ENCODE results near the gene SLC35E3. TPM values are rescaled to one million over a fixed set of nuclear protein-coding genes. Genes with fewer than 3 reads are reported as not detected.

The SLC35E3 gene
- polyA plus RNA-seq, 3 donors = 16.7 to 23.2 (median 18.0) TPM

DNA sequence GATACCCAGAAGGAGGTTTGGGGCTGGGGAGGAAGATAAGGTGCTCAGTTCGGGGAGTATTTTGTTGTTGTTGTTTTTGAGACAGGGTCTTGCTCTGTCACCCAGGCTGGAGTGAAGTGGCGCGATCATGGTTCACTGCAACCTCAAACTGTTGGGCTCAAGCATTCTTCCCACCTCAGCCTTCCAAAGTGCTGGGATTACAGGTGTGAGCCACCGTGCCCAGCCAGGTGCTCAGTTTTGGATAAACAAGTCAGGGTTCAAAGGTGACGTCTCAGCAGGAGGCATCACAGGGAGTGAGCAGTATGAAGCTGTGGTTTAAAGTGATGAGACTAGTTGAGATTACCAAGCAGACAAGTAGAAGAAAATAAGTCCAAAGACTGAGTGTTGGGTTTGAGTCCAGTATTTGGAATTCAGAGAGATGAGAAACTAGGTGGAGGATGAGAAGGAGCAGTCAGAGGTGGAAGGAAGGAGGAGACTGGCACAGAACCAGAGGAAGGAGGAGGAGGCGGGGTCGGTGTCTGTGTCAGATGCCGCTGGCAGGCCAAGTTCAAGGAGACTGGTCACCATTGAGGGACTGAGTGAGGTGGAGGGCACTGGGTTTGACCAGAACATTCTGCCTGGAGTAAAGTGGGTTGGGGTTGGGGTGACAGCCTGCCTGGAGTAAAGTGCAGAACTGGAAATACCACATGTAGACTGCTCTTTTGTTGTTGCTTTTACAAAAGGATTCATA is 16.1 kb downstream of the SLC35E3 start:
- DNase-seq (ENCODE audit: extremely low read depth in 1 of 11, low read depth in 9 of 11, low spot score in 4 of 11) = no peak

DNA sequence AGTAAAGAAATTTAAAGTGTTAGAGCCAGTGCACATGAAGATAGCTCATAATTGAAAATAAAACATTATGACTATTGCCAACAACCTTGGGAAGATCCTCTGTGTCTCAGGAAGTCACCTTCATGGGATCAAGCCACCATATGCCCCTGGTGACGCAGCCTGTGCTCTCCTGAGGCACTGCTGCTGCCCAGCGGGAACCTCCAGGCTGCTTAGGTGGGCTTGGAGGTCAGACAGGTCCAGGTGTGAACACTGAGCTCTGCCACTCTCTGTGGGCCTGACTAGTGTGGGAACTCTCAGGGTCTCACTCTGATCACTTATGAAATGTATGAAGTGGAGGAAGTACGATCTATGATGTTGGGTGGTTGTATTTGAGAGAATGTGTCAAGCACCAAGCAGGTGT is 16.7 kb downstream of the SLC35E3 start:
- no peak for DNase-seq (ENCODE audit: extremely low read depth in 1 of 11, low read depth in 9 of 11, low spot score in 4 of 11)

DNA sequence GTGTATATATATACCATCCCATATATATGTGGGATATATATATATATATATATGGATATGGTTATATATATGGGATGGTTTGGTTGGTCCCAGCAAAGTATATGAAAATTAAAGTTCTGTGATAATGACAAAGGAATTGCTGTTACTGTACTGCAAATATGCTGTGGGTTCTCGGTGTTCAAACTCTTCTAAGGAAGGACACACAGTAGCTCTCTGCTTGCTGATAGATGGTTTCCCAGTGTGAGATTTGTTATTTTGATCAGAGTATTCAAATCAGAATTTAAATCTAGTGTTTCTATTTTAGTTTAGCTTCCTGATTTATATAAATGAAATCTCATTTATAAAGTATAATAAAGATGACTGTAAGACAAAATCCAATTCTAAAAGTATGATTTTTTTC is 19.7 kb downstream of the SLC35E3 start:
- no peak for DNase-seq (ENCODE audit: extremely low read depth in 1 of 11, low read depth in 9 of 11, low spot score in 4 of 11)

DNA sequence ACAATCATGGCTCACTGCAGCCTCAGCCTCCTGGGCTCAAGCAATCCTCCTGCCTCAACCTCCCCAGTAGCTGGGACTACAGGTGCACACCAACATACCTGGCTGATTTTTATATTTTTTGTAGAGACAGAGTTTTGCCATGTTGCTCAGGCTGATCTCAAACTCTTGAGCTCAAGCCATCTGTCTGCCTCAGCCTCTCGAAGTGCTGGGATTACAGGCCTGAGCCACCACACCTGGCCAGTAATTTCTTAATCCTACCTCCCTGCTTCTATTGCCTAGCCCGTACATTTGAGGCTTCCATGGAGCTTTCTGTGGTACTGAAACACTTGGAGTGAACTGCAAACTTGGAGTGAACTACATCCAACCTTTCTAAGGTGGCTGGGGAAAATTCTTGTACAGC is 20.7 kb downstream of the SLC35E3 start:
- DNase-seq (ENCODE audit: extremely low read depth in 1 of 11, low read depth in 9 of 11, low spot score in 4 of 11) = no peak

DNA sequence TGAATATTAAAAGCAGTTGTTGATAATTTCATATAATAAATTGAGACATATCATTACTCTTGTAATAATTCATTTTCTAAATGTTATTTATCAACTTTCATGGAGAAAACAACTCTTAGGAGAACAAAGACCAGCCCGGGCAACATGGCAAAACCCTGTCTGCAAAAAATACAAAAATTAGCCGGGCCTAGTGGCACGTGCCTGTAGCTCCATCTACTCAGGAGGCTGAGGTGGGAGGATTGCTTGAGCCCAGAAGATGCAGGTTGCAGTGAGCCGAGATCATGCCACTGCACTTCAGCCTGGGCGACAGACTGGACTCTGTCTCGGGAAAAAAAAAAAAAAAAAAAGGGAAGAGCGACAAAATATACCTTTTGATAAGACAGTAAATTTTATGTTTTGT is 21.2 kb downstream of the SLC35E3 start:
- no peak for DNase-seq (ENCODE audit: extremely low read depth in 1 of 11, low read depth in 9 of 11, low spot score in 4 of 11)

DNA sequence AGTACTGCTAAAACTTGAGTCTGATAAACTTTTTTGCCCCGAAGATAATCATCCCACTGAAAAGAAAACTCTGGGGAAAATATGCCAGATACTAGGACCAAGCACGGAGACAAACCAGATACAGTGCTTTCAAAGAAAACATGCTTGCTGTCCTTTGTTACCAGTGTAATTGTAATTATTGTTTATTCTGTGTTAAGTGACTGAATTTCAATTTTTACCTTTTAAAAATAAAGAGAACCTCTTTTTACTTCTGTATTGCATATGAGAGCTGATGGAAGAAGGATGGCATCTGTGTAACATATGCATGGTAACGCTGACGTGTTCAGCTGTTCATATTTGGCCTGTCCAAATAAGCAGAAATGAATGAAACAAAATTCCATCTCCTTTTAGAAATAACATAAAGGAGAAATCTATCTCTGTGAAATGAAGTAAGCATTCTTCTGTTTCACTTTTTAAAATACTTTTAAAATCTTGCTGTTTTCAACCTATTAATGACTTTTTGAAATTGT is 22.5 kb downstream of the SLC35E3 start:
- no peak for DNase-seq (ENCODE audit: extremely low read depth in 1 of 11, low read depth in 9 of 11, low spot score in 4 of 11)

DNA sequence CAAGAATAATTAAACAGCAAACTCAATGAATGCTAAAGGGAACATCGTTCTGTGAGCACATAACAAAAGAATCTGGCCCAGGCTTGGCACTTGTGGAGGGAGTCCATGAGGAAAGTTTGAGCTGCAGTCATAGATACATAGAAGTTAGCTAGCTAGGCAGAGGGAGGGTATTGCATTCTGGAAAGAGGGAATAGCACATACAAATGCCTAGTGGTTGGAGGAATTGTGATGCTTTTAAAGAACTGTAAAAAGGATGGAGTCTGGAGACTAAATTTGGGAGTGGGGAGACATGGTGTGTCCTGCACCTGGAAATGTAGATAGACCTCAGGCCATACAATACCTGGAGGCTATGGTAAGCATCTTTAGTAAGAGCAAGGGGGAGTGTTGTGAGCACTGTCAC is 24.0 kb downstream of the SLC35E3 start:
- no peak for DNase-seq (ENCODE audit: extremely low read depth in 1 of 11, low read depth in 9 of 11, low spot score in 4 of 11)

DNA sequence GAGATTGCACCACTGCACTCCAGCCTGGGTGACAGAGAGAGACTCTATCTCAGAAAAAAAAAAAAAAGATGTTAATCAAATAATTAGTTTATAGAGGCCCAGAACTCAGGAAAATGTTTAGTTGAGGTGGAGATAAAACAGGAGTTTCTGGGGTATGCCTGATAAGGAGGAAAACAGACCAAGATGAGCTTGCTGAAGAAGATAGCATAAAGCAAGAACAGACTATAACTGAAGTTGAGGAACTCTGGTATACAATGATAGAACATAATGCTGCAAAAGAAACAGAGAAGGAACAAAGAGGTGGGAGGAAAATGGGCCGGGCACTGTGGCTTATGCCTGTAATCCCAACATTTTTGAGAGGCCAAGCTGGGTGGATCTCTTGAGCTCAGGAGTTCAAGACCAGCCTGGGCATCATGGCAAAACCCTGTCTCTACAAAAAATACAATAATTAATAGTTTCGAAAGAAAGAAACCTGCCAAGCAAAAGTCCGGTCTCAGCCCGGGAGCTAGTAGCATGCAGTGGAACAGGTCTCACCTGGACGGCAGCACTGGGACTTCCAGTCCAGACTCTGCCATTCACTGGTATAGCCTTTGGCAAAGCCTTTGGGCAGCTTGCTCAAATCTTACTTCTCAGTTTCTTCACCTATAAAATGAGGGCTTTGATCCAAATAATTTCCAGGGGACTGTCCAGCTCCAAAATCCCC is 25.4 kb downstream of the SLC35E3 start:
- DNase-seq (ENCODE audit: extremely low read depth in 1 of 11, low read depth in 9 of 11, low spot score in 4 of 11) = no peak

DNA sequence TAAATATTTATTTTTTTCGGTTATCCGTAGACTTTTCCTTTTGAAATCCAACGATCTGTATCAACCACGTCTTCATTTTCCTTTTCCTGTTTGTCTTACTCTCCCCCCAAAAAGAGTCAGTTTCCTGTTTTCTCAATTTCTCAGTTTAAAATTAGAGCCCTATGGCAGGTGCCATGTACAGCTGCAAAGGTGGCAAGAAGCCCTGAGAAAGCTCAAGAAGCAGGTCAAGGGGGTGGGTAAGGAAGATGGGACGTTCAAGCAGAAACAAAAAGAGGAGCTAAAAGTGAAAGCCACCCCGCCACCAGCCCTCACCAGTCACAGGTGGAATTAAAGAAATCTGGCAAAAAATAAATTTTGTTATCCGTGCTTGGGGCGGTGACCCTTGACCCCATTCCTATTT is 26.7 kb downstream of the SLC35E3 start:
- DNase-seq (ENCODE audit: extremely low read depth in 1 of 11, low read depth in 9 of 11, low spot score in 4 of 11) = no peak

DNA sequence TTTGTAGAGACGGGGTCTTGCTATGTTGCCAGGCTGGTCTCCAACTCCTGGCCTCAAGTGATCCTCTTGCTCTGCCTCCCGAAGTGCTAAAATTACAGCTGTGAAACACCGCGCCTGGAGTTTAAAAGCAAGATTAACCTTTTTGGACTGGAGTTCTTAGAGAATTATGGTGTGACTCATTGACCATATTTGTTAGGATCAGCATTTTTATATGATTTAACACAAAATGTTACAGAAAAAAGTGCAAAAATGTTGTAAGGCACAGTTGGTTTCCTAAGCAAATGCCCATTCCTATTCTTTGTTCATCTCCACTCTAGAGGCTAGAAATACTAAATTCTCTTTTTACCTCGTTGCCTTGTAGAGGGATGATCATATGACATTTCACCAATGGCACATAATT is 27.6 kb downstream of the SLC35E3 start:
- DNase-seq (ENCODE audit: extremely low read depth in 1 of 11, low read depth in 9 of 11, low spot score in 4 of 11) = no peak

DNA sequence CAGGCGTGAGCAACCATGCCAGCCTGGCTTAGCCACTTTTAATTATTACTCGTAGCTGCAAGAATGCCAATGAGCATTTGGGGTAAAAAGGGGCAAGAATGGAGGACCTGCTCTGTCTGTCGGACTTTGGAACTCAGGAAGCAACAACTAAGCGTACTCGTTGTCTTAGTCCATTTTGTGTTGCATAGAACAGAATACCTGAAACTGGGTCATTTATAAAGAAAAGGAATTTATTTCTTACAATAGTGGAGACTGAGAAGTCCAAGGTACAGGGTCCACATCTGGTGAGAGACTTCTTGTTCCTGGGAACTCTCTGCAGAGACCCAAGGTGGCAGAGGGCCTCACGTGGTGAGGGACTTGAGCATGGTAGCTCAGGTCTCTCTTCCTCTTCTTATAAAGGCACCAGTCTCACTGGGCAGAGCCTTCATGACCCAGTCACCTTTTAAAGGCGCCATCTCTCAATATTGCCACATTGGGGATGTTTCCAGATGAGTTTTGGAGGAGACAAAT is 29.2 kb downstream of the SLC35E3 start:
- DNase-seq (ENCODE audit: extremely low read depth in 1 of 11, low read depth in 9 of 11, low spot score in 4 of 11) = no peak

DNA sequence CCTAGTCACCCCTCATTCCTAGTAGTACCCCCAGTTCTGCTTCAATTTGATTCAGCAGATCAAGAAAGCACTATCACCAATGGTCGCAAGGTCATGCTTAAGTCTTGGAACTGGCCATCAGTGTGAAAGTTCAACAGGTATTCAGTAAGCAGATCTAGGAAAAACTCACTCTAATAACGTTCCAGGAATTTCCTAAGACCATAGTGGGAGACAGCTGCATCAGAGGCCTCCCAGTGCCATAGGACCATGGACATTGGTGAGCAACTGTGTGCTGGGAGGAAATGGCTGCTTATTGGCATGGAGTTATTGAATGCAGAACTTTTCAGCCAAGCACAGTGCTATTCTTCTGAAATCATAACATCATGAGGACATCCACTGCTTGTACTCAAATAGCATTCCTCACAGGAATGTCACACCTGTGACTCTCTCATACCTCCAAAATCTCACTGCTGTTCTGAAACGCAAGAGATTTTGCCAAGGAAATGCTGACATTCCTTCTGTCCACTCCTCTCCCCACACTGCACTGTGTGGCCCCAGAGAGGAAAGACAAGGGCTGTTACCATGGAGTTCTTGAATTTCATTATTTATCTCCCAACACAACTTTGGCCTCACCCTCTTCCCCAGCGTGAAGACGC is 31.1 kb downstream of the SLC35E3 start:
- no peak for DNase-seq (ENCODE audit: extremely low read depth in 1 of 11, low read depth in 9 of 11, low spot score in 4 of 11)

DNA sequence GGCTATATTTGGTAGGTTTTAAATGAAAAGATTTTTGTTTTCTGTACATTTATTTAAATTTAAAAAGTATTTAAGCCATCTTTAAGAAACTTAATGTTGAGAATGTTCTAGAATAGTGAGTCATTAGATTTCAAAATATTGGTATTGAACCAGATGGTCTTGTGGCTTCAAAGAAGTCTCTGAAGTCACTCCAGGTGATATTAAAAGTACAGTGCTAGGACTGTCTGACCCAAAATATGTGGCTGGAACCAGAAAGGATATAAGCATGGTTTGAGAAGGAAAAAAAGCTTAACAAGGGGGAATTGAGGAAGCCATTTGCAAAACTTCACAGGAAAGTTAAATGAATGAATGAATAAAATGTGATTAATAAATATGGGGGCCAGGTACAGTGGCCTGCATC is 33.3 kb downstream of the SLC35E3 start:
- DNase-seq (ENCODE audit: extremely low read depth in 1 of 11, low read depth in 9 of 11, low spot score in 4 of 11) = no peak

DNA sequence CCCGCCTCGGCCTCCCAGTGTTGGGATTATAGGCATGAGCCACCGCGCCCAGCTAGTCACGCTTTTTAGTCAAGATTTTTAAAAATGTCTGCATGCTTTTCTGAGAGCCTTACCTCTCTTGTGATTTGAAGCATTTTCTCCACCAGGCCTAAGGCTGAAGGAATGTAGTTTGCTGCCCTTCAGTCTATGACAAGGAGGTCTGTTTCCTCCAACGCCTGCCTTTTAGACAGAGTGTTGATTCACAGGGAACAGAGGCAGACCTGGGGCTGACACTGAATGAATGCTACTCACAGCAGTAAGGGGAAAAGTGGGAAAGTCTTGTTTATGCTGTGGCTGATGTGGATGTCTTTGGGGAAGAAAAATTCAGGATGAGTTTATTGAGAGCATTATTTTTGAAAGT is 34.8 kb downstream of the SLC35E3 start:
- DNase-seq (ENCODE audit: extremely low read depth in 1 of 11, low read depth in 9 of 11, low spot score in 4 of 11) = no peak

DNA sequence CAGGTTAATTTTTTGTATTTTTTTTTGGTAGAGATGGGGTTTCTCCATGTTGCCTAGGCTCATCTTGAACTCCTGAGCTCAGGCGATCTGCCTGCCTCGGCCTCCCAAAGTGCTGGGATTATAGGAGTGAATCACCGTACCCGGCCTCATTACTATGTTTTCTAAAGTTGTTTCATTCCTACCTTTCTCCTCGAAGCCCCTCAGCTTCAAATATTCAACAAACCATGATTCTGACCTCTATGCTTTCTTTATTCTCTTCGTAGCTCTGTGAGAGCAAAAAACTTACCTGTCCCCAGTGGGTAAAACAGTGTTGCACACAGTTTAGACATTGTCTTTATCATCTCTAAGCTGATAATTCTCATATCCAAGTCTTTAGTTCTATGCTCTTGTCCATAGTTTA is 35.8 kb downstream of the SLC35E3 start:
- DNase-seq (ENCODE audit: extremely low read depth in 1 of 11, low read depth in 9 of 11, low spot score in 4 of 11) = no peak

DNA sequence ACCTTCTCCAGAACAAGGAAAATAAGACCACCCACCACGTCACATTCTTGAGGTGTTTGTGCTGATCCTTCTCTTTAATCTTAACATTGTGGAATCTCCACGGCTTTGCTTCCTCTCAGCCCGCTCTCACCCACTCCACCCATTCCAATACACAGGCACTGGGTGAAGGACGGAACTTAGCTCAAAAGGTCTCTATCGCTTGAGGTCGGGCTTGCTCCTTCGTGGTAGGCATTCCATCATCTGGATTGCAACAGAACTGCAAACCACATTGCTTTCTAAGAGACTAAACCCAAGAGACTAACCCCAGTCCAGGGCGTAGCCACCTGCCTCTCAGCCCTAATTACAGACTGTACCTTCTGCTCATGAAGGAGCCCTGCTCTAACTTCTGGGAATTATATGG is 38.0 kb downstream of the SLC35E3 start:
- DNase-seq (ENCODE audit: extremely low read depth in 1 of 11, low read depth in 9 of 11, low spot score in 4 of 11) = no peak

DNA sequence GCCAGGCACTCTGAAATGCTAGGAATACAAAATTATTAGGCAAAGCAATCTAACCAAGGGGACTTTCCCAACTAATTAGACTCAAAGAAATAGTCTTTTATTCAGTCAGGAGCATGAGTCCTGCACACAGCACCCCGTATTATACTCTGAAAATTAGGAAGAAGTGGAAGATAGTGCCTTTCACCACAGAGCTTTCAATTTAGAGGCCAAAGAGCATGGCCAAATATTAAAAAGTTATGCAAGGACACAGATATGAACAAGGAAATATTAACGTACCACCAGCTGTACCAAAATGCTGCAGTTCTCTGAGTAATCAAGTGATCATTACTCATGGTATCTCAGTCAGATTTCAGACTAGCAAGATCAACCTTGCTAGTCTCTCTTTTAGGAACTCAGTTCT is 39.4 kb downstream of the SLC35E3 start:
- no peak for DNase-seq (ENCODE audit: extremely low read depth in 1 of 11, low read depth in 9 of 11, low spot score in 4 of 11)

DNA sequence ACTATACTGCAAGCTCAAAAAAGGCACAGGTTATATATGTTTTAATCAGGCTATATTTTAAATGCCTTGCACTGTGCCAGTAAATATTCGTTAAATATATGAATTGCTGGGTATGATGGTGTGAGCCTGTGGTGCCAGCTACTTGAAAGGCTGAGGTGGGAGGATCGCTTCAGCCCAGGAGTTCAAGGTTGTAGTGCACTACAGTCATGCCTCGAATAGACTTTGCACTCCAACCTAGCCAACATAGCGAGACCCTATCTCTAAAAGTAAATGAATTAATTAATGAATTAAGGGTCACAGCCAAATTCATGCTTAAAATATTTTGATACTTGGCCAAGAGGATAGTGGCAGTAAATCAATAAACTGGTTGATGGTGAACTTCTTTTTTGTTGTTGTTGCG is 39.8 kb downstream of the SLC35E3 start:
- no peak for DNase-seq (ENCODE audit: extremely low read depth in 1 of 11, low read depth in 9 of 11, low spot score in 4 of 11)

DNA sequence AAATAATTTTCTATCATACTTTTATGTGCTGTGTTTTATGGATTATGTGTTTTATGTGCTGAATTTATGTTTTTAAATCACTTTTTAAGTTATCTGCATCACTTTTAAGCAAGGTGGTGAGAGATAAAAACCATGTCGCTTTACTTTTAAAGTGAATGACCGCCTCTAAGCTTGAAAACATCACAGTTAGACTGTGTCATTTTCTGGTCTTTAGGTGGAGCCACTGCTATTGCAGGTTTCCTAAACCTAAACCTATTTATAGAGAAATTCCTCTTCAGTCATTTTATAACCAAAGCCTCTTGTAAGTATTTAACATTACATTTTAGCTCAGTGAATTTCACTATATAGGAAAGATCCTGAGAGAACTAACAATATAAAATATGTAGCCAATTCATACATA is 41.0 kb downstream of the SLC35E3 start:
- no peak for DNase-seq (ENCODE audit: extremely low read depth in 1 of 11, low read depth in 9 of 11, low spot score in 4 of 11)

DNA sequence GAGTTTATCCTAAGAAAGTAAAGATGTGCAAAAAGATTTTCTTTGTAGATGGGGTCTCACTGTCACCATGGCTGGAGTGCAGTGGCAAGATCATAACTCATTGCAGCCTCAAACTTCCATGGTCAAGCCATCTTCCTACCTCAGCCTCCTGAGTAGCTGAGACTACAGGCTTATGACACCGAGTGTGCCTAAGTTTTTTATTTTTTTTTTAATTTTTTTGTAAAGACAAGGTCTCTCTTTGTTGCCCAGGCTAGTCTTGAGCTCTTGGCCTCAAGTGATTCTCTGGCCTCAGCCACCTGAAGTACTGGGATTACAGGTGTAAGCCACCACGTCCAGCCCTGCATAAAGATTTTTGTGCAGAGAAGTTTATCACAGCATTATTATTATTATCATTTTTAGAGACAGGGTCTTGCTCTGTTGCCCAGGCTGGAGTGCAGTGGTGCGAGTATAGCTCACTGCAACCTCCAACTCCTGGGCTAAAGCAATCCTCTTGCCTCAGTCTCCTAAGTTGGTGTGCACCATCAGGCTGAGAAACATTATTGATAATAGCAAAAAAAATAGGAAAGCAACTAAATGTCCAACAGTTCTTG is 42.7 kb downstream of the SLC35E3 start:
- no peak for DNase-seq (ENCODE audit: extremely low read depth in 1 of 11, low read depth in 9 of 11, low spot score in 4 of 11)

Data from renal cortex interstitium (tissue), 11 donors.